GM21381 (cell line): Measurements from ENCODE around the gene ATG2A.

Experiments
- ATAC-seq: cut with Tn5 transposase; IDR thresholded peaks from one replicate; pipeline ENCODE4 v1.9.1; 2021; ENCODE audit warnings: mild to moderate bottlenecking, moderate library complexity; ENCODE audit not compliant: unreplicated experiment

The ATG2A gene

GRCh38 chr11:64925536-64926436 lies 8.8 kb upstream of the ATG2A start:
- no peak for ATAC-seq

- no peak for ATAC-seq
Observed at GRCh38 chr11:64924910-64925284, 7.9 kb upstream of the ATG2A start.

DNA sequence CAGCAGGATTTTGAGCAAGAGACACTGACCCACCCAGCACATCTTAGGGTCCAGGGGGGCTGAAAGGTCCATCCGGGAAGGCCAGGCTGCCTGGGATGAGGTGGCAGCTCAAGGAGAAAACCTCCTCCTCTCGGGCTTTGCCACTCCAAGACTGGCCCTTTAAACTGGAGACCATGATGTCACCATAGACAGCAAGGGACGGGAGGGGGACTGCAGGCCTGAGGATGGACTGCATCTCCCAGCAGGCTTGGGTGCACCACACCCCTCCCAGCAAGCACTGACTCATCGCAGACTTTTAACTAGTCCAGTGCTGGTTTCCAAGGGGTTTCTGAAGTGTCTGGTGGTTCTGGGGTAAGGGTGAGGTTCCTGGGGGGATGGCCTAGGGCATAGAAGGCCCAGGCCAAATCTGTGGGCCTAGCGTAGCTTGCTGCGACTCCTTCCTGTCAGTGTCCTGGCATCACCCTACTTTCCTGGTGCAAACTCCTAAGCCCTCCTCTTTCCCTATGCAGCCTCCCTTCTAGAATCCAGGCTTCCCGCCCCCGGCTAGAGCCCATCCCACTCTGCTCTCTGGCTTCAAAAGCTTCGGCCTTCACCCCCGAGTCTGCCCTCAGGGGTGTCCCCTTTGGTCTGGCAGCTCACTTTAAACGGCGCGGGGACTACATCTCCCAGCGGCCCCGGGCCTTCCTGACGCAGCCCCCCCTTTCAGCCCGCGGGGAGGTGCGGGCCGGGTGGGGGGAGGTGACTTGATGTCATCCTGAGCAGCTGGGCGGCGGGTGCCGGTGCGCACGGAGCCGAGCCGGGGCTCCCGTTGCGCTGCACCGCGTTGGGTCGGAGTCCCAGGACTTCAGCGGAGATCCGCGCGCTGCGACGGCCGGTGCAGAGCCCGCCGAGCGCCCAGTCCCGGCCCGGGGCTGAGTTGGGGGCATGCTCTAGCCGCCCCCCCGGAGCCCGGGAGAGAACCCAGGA lies 7.2 kb upstream of the ATG2A start, which contains the start of gene PPP2R5B:
Gene PPP2R5B, plus strand, starts transcription at position 746 of the 966 bp plus-strand sequence. CDS start 1,046 bp downstream, outside the sequence.
- ATAC-seq = peak; percentile 84

DNA sequence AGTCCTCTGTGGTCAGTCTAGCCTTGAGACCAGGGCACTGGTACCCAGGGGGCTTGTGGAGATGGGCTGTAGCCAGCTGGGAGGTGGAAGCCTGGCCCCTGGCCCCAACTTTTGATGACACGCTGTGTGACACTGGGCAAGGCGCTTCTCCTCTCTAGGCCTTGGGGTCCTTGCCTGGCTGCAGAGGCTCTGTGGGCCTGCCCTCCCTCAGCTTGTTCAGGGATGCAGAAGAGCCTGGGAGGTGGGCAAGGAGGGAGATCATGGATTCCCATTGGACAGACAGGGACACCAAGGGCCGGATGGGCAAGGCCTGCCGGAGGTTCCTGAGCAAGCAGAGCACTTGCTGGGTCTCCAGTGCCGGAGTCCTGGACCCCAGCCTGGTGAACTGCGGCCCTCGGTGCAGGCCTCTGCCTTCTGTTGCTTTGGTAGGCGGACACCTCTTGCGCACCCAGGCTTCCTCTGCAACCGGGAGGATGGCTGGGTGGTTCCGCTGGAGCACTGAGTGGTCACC lies 6.2 kb upstream of the ATG2A start:
- ATAC-seq = no peak

DNA sequence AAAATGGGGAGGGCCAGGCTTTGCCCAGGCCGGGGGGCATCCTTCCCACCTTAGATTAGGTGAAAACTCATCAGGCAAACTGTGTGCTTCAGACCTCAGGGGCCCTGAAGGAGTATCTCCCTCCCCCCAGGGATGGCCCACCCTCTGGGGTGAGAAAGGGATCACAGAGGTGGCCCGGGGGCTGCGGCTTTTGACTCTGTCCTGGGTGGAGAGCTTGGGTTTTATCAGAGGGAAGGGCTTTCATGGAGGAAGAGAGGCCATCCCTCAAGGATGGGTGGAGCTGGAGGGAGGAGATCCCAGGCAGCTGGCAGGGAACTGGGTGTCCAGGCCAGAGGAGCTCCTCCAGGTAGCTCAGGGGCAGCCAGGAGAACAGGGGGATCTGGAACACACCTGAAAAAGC lies 4.4 kb upstream of the ATG2A start:
- ATAC-seq = no peak

- ATAC-seq = no peak
Observed at GRCh38 chr11:64920124-64920523, 3.1 kb upstream of the ATG2A start.

DNA sequence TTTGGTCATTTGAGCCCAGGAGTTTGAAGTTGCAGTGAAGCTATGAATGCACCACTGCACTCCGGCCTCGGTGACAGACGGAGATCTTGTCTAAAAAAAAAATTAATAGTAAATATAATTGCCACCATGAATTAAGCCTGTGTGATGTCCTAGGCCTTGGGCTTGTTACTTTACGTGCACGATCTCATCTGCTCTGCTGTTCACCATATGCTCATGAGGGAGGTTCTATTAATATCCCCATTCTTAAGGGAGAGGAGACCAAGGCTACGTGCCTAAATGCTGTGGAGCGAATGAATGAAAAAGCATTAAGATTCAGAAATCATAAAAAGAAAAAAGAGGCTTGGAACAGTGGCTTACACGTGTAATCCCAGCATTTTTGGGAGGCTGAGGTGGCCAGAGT lies 2.6 kb upstream of the ATG2A start:
- no peak for ATAC-seq

DNA sequence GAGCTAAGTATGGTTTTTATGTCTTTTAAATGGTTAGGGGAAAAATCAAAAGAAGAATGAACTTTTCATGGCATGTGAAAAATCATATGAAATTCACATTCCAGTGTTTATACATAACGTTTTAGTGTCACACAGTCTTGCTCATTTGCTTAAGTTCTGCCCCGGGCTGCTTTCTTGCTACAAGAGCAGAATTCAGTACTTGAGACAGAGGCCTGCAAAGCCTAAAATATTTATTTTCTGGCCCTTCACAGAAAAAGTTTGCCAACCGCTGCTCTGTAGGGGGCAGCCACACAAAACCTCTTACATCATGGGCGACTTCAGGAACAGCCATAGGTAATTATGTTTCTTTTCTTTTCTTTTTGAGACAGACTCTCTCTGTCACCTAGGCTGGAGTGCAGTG lies 1.0 kb upstream of the ATG2A start:
- no peak for ATAC-seq

- ATAC-seq = no peak
Observed at GRCh38 chr11:64917663-64917995, 620 bp upstream of the ATG2A start.

DNA sequence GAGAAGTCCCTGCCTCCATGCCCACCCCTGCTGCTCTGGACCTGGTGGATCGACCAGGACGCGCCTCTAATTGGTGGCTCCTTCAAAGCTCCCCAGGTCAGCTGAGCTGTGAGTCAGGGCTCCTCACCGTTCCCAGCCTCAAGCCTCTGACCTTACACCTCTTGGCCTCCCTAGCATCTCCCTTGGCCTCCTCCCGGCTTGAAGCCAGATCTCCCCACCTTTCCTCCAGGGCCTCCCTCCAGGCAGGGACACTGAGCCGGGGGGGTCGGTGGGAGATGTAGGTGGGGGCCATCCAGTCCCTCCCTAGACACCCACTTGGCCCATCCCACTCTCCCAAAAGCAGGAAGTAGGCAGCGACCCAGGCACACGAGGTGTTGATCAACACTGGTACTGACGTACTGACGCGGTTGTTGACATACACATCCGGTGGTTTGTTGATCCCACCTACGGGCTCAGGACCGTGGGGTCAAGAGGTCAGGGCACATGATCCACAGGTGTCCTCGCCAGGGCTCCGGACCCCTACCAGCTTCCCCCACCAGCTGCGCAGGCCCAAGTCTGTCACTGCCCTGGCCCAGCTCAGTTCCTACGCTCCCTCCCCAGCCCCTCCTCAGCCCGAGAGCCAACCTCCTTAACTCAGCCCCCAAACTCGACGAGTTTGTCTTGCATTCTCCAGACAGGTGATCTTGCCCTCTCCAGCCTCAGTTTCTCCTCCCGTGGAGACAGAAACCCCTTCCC lies 802 bp downstream of the ATG2A start:
- ATAC-seq = no peak

DNA sequence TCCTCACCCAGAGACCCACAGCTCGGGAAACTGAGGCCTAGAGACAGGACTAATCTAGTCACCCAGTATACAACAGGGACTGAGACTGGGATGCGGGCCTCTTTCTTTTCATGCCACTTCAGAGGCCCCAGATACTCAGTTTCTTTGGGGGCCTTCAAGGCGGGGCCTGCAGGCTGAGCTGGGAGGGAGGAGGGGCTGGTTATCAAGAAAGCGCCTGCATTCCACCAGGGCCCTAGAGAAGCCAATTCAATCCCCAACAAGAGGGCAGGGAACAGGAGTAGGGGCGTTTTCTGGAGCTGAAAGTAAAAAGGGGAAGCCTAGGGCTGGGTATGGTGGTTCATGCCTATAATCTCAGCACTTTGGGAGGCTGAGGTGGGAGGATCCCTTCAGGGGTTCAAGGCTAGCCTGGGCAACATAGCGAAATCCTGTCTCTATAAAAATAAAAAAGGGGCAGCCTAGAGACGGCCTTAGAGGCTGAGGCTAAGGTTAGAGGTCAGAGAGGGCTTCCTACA lies 1.6 kb downstream of the ATG2A start:
- no peak for ATAC-seq

GRCh38 chr11:64914123-64914522 lies 2.9 kb downstream of the ATG2A start:
- ATAC-seq = no peak

- ATAC-seq = no peak
Observed at GRCh38 chr11:64913171-64913727, 3.8 kb downstream of the ATG2A start.

- no peak for ATAC-seq
Observed at GRCh38 chr11:64911689-64912088, 5.3 kb downstream of the ATG2A start.

- no peak for ATAC-seq
Observed at GRCh38 chr11:64911142-64911541, 5.9 kb downstream of the ATG2A start.

DNA sequence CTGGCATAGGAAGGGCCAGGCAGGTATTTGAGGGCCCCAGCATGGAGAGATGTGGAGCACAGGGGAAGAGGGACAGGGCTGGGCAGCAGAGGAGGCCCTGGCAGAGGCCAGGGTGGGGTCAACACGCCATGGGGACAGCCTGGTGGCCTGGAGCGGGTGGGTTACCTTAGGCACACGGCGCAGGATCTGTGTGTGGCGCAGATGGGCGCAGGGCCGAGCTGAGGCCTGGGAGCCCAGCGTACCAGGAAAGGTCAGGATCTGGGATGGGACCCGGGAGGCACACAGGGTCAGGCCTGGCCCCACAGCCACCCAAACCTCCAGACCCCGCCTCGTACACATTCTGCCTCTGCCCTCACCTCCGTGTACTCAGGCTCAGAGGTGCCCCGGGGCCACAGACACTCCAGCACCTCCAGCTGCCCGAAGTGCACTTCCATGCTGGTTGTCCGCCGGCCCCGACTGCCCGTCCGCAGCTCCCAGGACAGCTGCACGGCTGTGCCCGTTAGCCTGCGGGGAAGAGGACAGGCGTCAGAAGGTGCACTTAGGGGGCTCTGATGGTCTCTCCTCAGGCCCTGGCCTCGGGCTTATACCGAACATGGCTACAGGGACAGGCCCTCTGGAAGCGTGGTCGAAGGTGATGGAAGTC lies 6.4 kb downstream of the ATG2A start:
- ATAC-seq = no peak

GRCh38 chr11:64909653-64910343 lies 7.2 kb downstream of the ATG2A start:
- ATAC-seq = no peak

DNA sequence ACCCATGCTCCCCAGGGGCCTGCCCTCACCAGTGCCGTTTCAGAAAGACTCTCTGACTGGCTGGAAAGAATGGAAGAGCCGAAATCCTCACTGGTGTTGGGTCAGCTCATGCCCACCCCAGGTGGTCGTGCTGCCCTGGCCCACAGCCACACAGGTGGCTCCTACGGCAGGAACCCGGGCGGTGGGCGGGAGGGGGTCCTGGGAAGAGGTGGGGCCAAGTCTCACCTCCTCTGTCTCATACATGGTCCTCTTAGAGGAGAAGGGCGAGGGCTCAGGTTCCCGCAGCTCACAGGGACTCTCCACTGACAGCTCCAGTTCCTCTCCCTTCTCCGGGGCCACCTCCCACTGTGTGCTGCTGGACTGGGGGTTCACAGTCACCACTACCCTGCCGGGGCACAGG lies 8.2 kb downstream of the ATG2A start:
- ATAC-seq = no peak

- ATAC-seq = no peak
Observed at GRCh38 chr11:64906314-64906635, 10.7 kb downstream of the ATG2A start.
